ENCODE measurements around the gene PDCD1. TPM values are rescaled to one million over a fixed set of nuclear protein-coding genes. Genes with fewer than 3 reads are reported as not detected.
"Not testable (repeated sequence)": the region's sequence is repeated elsewhere in the genome, so short reads cannot be mapped to it uniquely, and the experiment has no call there.

PDCD1 gene
- total RNA-seq, 2 donors from 2014 or later = 13.1 to 77.6 TPM

GRCh38 chr2:241876528-241877196 is 18.0 kb upstream of the PDCD1 start:
- no peak for ATAC-seq (replicated peaks)
- Mint-ChIP-seq H3K4me1 (peaks cover 4% of the 10 kb centered on the region), H3K4me3 (no peak overlapping the region), H3K36me3 (ENCODE audit: low read depth) (peaks cover 8% of the 10 kb centered on the region), H3K9me3 (no peaks in the 10 kb centered on the region), H3K27me3 (no peaks in the 10 kb centered on the region), H3K27ac (no peak overlapping the region)

DNA sequence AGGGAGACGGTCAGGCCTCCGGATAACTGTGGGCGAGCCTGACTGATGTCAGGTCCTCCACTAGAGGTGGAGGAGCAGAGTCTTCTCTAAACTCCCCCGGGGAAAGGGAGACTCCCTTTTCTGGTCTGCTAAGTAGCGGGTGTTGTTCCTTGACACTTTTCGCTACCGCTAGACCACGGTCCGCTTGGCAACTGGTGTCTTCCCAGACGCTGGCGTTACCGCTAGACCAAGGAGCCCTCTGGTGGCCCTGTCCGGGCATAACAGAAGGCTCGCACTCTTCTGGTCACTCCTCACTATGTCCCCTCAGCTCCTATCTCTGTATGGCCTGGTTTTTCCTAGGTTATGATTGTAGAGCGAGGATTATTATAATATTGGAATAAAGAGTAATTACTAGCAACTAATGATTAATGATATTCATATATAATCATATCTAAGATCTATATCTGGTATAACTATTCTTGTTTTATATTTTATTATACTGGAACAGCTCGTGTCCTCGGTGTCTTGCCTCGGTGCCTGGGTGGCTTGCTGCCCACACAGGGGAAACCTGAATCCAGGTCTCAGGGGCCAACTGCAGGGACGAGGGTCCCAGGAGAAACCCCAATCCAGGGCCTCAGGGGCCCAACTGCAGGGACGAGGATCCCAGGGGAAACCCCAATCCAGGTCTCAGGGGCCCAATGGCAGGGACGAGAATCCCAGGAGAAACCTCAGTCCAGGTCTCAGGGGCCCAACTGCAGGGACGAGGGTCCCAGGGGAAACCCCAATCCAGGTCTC is 17.2 kb upstream of the PDCD1 start:
- not testable (repeated sequence) for H3K9me3 Mint-ChIP-seq; H3K36me3 Mint-ChIP-seq (ENCODE audit: low read depth); H3K27me3 Mint-ChIP-seq; ATAC-seq (replicated peaks); H3K4me1 Mint-ChIP-seq
- H3K4me3 Mint-ChIP-seq = peak overlapping the region; percentile 15
- peak overlapping the region; percentile 37 for H3K27ac Mint-ChIP-seq

DNA sequence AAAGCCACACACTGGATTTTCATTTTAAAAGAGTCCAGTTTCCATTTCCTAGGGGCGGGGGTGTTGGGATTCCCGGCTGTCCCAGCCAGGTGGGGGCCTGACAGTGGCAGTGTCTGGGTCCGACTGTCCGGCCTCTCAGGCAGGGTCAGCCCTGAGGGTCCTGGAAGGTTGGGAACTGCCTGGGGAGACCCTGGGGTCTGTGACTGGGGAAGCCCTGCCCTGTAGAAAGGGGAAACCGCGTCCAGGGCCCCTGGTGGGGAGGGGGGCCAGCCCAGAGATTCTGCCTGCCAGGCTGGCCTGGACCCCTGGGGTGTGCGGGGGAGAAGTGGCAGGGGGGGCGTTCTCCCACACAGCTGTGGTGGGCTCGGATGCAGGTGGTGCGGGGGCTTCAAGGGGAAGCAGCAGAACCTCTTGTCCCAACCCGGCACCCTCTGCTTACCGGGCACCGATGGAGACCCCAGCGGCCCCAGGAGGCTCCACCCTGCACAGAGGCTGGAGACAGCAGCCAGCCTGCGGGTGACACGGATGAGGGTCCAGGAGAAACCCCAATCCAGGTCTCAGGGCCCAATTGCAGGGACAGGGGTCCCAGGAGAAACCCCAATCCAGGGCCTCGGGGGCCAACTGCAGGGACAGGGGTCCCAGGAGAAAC is 15.7 kb upstream of the PDCD1 start:
- H3K4me3 Mint-ChIP-seq = no peak overlapping the region
- no peak for ATAC-seq (replicated peaks)
- H3K27ac Mint-ChIP-seq = no peak overlapping the region
- H3K4me1 Mint-ChIP-seq = no peaks in the 10 kb centered on the region
- no peaks in the 10 kb centered on the region for H3K9me3 Mint-ChIP-seq
- H3K27me3 Mint-ChIP-seq = no peaks in the 10 kb centered on the region
- no peaks in the 10 kb centered on the region for H3K36me3 Mint-ChIP-seq (ENCODE audit: low read depth)

DNA sequence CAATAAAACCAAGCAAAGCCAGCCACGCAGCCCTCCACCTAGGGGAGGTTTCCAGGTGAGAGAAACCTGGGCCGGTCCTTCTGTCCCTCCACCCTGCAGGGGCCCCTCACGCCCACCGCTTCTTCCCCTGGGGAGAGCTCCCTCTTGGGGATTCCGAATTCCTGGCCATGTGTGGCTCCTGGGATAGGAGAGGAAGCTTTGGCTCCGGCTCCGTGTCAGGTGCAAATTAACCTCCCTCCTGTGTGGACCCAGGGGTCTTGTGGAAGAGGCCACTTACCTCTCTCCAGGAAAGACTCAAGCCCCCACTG is 15.1 kb upstream of the PDCD1 start:
- no peaks in the 10 kb centered on the region for H3K36me3 Mint-ChIP-seq (ENCODE audit: low read depth)
- ATAC-seq (replicated peaks) = no peak
- no peaks in the 10 kb centered on the region for H3K27me3 Mint-ChIP-seq
- H3K4me3 Mint-ChIP-seq = no peak overlapping the region
- H3K27ac Mint-ChIP-seq = no peak overlapping the region
- no peaks in the 10 kb centered on the region for H3K4me1 Mint-ChIP-seq
- H3K9me3 Mint-ChIP-seq = no peaks in the 10 kb centered on the region

DNA sequence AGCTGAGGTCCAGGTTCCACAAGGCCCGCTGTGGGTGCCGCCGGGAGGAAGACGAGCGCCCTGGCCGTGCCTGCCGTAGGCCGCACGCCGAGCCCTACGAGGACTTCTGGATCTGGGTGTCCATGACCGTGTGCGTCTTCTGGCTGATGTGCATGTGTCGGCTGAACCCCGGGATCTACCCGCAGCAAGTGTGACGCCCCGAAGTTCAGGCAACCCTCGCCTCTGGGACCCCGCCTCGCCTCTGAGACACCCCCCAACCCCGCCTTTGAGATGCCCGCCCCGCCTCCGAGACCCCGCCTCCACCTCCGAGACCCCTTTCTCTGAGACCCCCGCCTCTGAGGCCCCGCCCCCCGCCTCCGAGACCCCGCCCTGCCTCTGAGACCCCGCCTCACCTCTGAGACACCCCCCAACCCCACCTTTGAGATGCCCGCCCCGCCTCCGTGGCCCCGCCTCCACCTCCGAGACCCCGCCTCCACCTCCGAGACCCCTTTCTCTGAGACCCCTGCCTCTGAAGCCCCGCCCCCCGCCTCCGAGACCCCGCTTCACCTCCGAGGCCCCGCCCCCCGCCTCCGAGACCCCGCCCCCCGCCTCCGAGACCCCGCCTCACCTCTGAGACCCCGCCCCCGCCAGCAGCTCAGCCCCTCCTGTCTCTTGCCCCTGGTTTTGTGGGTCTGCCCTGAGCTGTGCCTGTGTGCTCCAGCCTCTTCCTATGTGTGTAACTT is 14.5 kb upstream of the PDCD1 start:
- H3K36me3 Mint-ChIP-seq (ENCODE audit: low read depth) = no peaks in the 10 kb centered on the region
- H3K9me3 Mint-ChIP-seq = no peaks in the 10 kb centered on the region
- no peak overlapping the region for H3K27ac Mint-ChIP-seq
- peaks cover 3% of the 10 kb centered on the region for H3K27me3 Mint-ChIP-seq
- peaks cover 5% of the 10 kb centered on the region for H3K4me1 Mint-ChIP-seq
- no peak for ATAC-seq (replicated peaks)
- H3K4me3 Mint-ChIP-seq = no peak overlapping the region

GRCh38 chr2:241872313-241872642 is 13.6 kb upstream of the PDCD1 start:
- Mint-ChIP-seq H3K4me1 (peaks cover 8% of the 10 kb centered on the region), H3K36me3 (ENCODE audit: low read depth) (no peaks in the 10 kb centered on the region), H3K4me3 (no peak overlapping the region), H3K27me3 (peaks cover 3% of the 10 kb centered on the region), H3K9me3 (no peaks in the 10 kb centered on the region), H3K27ac (no peak overlapping the region)
- ATAC-seq (replicated peaks) = no peak

- H3K27ac Mint-ChIP-seq = no peak overlapping the region
- no peak for ATAC-seq (replicated peaks)
Observed at GRCh38 chr2:241871538-241872312, 13.0 kb upstream of the PDCD1 start.

GRCh38 chr2:241870611-241871537 is 12.2 kb upstream of the PDCD1 start:
- H3K9me3 Mint-ChIP-seq = no peaks in the 10 kb centered on the region
- no peak overlapping the region for H3K27ac Mint-ChIP-seq
- no peak for ATAC-seq (replicated peaks)
- peaks cover 10% of the 10 kb centered on the region for H3K4me1 Mint-ChIP-seq
- H3K36me3 Mint-ChIP-seq (ENCODE audit: low read depth) = peaks cover under 1% of the 10 kb centered on the region
- no peak overlapping the region for H3K4me3 Mint-ChIP-seq
- H3K27me3 Mint-ChIP-seq = peaks cover 5% of the 10 kb centered on the region

More at GRCh38 chr2:241871538-241872312, 13.0 kb upstream of the PDCD1 start:
- Mint-ChIP-seq H3K36me3 (ENCODE audit: low read depth) (no peaks in the 10 kb centered on the region), H3K27me3 (peaks cover 3% of the 10 kb centered on the region), H3K4me3 (no peak overlapping the region), H3K9me3 (no peaks in the 10 kb centered on the region), H3K4me1 (peaks cover 8% of the 10 kb centered on the region)

DNA sequence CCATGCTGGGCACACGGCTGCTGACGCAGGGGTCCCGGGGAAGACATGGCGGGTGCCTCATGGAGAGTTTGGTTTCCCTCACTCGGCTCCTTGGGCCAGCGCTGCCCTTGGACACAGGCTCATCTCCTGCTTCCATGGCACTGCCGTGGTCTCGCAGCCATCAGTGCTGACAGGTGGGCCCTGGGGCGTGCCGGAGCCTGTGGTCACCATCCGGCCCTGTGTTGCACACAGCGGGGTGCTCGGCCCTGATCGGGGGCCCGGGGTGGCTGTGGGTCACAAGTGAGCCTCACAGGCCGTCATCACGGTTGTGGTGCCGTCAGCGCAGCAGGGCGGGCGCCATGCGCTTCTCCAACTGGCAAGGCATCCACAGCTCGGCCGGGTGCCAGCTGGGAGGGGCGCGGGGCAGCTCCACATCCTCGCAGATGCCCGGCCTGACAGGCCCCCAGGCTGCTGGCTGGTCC is 11.4 kb upstream of the PDCD1 start:
- Mint-ChIP-seq H3K4me1 (peaks cover 17% of the 10 kb centered on the region), H3K9me3 (no peaks in the 10 kb centered on the region), H3K27ac (no peak overlapping the region), H3K27me3 (peaks cover 13% of the 10 kb centered on the region), H3K4me3 (no peak overlapping the region), H3K36me3 (ENCODE audit: low read depth) (peaks cover 7% of the 10 kb centered on the region)
- no peak for ATAC-seq (replicated peaks)

- Mint-ChIP-seq H3K27ac (no peak within 1 kb of the TSS), H3K36me3 (ENCODE audit: low read depth) (peaks cover 7% of the 10 kb centered on the region), H3K27me3 (peaks cover 16% of the 10 kb centered on the region), H3K4me3 (peak within 1 kb of the TSS; percentile 60), H3K9me3 (peaks cover under 1% of the 10 kb centered on the region), H3K4me1 (peaks cover 25% of the 10 kb centered on the region)
- peak; percentile 18 for ATAC-seq (replicated peaks)
Observed at GRCh38 chr2:241869087-241869961, 10.6 kb upstream of the PDCD1 start, which contains the start of gene RTP5. TSS of gene RTP5 (plus strand) at chr2:241869729. CDS start at chr2:241869757, 28 bp downstream.

- Mint-ChIP-seq H3K27ac (no peak overlapping the region), H3K4me1 (peaks cover 30% of the 10 kb centered on the region), H3K36me3 (ENCODE audit: low read depth) (peaks cover 7% of the 10 kb centered on the region), H3K9me3 (peaks cover 5% of the 10 kb centered on the region), H3K27me3 (peaks cover 16% of the 10 kb centered on the region), H3K4me3 (peak overlapping the region; percentile 60)
- ATAC-seq (replicated peaks) = no peak
Observed at GRCh38 chr2:241868661-241869081, 10.0 kb upstream of the PDCD1 start.

DNA sequence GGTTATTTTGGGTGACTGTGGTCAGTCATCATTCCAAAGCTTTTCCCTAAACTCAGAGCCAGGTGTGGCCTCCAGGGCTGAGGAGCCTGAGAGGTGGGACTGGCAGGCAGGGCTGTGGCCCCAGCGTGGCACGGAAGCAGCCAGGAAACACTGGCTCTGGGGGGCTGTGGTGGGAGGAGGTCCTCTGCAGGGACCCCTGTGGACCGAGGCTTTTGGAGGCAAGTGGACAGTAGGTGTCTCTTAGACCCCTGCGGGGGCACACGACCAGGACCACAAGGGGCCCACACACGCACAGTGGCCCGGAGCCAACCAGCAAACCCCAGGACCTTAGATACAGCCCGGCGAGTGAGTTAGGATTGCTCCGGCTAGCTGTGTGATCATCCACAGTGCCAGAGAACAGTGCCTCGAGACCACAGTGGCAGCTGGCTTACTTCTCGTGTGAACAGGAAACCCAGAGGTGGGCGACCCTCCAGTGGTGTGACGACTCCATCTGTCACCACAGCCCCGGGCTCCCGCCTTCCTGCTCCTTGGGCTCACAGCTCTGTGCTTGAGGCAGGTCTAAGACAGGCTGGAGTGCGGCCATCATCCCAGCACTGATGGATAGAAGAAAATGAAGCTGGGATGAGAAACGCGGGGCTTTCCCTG is 9.2 kb upstream of the PDCD1 start:
- Mint-ChIP-seq H3K27ac (peak overlapping the region; percentile 5), H3K36me3 (ENCODE audit: low read depth) (peaks cover 13% of the 10 kb centered on the region), H3K4me1 (peaks cover 37% of the 10 kb centered on the region), H3K9me3 (peaks cover 5% of the 10 kb centered on the region), H3K27me3 (peaks cover 16% of the 10 kb centered on the region), H3K4me3 (peak overlapping the region; percentile 60)
- ATAC-seq (replicated peaks) = no peak

Measured in activated T-helper 17 cell treated with anti-CD3 and anti-CD28 coated beads, Interleukin-2, amount 50 U/mL, for 72 hours (primary cell).